GM21447 (cell line): ENCODE measurements around the gene ADGRL1.
"Not testable (repeated sequence)": the region's sequence is repeated elsewhere in the genome, so short reads cannot be mapped to it uniquely, and the experiment has no call there.

Experiments
- ATAC-seq: cut with Tn5 transposase; IDR thresholded peaks from one replicate; pipeline ENCODE4 v1.9.1; 2021; ENCODE audit not compliant: unreplicated experiment

Gene ADGRL1

DNA sequence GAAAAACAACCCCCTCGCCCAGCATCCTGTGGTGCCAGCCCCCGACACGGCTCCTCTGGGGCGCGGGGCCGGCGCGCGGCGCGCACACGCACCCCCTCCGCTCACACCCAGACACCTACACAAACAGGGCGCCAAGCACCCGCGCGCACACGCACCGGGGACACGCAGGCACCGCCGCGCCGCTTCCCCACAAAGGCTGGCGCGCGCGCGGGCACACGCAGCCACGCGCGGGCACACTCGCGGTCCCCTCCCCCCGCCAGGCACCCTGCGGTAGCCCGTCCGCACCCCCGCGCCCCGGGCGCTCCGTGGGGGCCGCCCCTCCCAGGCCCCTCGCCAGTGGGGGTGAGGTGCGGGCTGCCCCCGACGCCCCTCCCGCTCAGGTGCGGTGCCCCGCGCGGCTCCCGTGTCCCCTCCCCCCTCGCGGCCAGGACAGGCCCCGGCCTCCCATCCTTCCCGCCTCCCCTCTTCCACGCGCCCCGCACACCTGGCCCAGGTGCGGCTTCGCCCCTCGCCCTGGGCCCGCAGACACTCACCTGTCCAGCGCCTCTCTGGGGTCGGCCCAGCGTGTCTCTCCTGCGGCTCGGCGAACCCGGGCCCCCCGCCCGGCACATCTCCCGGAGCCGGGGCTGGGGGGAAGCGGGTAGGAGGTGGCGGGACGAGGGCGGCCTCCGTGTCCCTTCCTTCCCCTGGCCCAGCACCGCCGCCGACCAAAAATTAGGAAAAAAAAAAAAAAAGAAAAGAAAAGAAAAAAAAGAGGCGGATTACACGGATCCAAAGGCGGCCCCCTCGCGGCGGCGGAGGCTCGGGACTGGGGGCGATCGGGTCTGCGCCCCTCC is at the start of gene ADGRL1:
TSS of gene ADGRL1 (minus strand) at position 718 of the 836 bp plus-strand sequence. CDS start 22,567 bp downstream, outside the sequence.
- ATAC-seq: not testable (repeated sequence)

DNA sequence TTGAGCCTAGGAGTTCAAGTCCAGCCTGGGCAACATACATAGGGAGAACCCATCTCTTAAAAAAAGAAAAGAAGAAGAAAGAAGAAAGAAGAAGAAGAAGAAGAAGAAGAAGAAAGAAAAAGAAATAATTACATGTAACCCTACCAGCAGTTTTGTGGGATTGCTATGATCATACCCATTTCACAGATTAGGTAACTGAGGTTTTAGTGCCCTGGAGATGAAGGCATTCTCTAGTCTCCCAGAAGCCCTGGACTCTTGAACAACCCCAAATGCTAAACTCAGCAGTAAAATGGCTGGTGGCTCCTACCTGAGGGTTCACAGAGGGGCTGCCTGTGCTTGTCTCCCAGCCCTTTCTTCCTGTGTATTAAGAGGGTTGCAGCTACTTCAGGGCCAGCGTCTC is 49.3 kb upstream of the ADGRL1 start:
- ATAC-seq: not testable (repeated sequence)

DNA sequence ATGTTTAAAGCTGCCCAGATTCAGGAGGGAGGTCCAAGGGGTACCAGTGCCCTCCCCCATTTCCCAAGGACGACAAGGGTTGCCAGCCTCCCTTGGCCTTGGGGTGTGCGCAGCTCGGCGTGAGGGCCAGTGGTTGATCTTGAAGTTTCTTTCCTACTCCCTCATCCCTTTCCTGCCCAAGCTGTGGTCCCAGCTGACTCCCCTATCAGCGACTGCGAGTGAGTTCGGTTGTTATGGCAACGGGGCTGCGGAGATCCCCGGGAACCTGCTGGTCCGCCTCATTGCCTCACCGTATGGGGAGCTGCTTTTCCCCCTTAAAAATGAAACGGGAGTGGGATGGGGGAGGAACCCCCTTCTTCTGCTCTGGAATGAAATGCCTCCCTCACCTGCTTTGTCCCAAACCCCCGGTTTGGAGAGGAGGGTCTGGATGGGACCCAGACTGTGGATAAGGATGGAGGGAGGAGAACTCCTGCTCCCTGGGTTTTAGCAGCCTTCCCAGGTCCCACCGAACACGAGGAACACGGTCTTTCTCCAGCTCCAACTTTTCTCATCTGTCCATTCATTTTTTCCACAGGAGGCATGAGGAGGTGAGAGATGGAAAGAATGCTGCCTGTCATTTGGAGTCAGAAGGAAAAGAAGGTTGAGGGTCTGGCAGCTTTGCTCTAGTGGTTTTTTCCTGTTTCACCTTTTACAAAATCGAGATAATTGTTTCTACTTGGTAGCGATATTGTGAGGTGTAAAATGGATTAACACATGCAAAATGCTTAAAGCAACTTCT is 48.0 kb upstream of the ADGRL1 start:
- not testable (repeated sequence) for ATAC-seq

DNA sequence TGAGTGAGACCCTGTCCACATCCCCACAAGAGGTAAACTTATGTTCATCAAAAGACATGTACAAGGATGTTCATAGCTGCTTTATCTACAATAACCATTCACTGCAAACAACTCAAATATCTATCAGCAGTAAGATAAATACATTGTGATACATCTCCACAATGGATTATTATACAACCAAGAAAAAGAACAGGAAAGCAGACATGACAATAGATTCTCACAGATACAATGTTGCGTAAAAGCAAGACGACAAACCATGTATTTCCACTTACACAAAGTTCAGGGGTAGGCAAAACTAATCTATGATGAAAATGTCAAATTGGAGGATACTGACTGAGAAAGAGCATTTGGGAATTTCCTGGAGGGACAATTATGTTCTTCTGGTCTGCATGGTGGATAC is 46.2 kb upstream of the ADGRL1 start:
- not testable (repeated sequence) for ATAC-seq

DNA sequence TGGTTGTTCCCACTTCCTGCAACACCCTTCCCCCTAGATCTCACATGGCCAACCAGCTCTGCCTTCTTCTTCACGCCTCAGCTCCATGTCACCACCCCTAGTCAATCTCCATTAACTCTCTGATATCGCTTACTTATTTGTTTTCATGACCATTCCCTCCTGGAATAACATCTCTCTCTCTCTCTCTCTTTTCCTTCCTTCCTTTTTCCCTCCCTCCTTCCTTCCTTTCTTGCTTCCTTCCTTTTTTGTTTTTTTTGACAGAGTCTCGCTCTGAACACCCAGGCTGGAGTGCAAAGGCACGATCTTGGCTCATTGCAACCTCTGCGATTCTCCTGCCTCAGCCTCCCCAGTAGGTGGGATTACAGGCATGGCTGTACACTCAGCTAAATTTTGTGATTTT is 44.9 kb upstream of the ADGRL1 start:
- ATAC-seq: no peak

DNA sequence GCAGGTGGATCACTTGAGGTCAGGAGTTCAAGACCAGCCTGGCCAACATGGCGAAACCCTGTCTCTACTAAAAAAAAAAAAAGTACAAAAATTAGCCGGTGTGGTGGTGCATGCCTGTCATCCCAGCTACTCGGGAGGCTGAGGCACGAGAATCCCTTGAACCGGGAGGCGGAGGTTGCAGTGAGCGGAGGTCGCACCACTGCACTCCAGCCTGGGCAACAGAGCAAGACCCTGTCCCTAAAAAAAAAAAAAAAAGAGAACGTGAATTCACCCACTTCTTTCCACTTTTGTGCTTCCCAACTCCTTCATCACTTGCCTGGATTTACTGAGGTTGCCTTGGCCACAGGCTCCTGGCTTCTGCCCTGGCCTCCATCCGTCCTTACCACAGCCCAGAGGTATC is 44.3 kb upstream of the ADGRL1 start:
- ATAC-seq: not testable (repeated sequence)

DNA sequence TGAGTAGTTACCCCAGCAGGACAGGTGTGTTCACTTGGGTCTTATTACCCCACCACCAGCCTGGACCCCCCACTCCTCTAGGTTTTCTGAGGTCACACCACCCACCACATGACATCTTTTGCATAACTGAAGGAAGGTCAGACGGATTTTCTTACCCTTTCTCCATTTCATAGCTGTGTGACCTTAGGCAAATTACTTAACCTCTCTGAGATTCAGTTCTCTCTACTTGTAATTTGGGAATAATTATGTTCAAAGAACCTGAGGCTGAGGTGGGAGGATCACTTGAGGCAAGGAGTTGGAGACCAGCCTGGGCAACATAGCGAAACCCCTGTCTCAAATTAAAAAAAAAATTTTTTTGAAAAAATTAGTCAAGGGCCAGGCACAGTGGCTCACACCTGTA is 43.9 kb upstream of the ADGRL1 start:
- ATAC-seq: not testable (repeated sequence)

DNA sequence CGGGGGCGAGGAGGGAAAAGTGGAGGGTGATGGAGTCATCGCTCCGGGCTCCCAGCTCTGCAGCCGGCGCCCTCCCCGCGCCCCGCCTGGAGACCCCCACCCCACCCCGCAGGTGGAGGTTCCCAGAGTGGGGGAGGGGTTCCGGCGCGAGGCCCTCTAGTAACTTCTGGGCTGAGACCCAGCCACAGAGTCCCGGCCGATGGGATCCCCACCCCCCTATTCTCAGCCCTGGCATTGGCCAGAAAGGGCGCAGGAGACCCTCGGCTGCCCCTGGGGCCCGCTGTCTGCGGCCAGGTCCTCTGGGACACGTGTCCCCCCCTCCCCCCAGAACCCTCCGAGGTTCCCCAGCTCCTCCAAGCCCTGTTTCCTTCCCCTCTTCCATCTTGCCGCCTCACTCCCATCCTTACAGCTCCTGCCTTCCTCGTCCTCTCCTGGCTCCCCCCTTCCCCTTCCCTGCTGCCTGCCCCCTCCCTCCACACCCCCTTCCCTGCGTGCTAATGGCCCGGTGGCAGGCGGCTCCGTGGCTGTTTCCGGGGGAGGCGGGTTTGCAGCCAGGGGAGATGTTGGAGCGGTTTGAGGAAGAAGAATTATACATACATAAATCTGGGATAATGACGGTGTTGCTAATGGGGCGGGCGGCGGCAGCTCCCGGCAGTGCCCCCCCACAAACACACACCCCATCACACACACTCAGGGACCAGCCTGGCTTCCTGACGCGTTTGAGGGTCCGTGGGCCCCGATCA is 43.2 kb upstream of the ADGRL1 start:
- ATAC-seq: not testable (repeated sequence)

DNA sequence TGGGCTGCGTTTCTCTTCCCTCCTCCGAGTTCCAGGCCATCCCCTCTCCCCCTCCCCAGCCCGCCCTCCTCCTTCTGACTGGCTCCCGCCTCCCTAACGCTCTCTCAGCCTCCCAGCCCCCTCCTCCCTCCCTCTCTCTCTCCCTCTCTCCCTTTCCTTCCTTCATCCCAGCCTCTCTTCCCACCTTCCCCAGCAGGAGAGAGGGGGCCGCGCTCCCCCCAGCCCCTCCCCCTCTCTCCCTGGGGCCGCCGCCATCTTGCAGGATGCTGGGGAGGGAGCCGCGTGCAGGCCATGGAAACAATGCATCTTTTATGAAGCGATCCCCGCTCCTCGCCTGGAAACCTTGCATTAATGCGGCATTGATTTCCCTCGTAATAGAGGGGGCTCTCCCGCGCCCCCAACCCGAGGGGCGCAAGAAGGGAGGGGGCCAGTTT is 42.6 kb upstream of the ADGRL1 start:
- no peak for ATAC-seq

DNA sequence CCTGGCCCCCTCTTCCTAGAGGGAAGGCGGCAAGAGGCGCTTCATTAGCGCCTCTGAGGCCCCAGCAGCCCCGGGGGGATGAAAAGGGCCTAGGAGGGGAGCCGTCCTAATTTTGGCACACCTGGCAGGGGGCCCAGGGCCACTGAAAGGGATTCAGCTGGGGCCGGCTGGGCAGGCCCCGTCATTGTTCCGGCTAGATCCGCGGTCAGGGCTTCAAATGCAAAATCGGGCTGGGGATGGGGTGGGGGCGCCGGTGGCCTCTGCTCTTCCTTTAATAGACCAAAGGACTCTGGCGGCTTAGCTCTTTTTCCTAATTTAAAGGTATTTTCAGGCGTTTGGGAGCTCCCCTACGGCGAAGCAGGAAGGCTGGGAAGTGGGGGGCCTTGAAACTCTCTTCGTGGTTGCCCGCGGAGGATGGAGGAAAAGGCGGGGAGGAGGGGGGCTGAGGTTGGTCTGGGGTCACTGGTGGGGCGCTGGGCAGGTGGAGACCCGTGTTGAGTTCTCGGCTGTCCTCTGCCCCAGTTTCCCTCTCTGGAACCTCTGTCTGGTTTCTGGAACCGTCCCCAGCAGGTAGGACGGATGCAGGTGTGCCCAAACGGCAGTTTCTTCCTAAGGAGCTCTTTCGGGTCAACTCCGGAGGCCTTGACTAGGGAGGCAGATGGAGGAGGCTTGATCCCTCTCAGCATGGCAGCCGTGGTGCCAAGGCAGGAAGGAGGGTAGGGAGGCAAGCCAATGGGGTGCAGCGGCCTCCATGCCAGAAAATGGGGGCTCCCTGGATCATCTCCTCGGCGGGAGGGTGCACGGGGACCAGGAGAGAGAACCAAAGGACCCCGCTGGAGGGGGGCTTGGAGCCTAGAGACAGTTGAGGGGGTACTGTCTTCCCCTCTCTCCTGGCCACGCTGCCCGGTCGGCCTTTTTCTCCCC is 41.8 kb upstream of the ADGRL1 start:
- not testable (repeated sequence) for ATAC-seq

DNA sequence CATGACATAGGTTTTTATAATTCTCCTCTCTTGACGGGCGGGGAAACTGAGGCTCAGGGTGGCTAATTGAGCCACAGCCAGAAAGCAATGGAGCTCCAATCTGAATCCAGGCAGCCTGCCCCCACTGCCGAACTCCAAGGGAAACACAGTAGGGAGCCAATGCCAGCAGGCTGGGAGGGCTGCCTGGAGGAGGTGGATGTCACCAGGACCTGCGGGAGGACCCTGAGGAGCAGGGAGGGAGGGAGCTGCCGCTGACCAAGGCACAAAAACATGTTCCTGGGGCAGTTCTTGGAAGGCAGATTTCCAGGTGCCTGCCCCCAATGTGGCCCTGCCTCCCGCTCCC is 41.2 kb upstream of the ADGRL1 start:
- ATAC-seq: not testable (repeated sequence)

DNA sequence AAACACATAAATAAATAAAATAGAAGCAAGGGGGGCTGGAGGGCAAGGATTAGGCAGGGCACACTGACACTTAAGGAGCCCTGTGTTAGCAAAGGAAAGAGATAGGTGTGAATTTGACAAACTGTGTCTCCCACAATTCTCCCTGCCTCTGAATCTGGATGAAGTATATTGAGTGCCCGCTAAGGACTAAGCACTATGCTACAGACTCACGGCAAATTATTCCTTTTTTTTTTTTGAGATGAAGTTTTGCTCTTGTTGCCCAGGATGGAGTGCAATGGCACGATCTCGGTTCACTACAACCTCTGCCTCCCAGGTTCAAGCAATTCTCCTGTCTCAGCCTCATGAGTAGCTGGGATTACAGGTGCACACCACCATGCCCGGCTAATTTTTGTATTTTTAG is 38.4 kb upstream of the ADGRL1 start:
- ATAC-seq: not testable (repeated sequence)

DNA sequence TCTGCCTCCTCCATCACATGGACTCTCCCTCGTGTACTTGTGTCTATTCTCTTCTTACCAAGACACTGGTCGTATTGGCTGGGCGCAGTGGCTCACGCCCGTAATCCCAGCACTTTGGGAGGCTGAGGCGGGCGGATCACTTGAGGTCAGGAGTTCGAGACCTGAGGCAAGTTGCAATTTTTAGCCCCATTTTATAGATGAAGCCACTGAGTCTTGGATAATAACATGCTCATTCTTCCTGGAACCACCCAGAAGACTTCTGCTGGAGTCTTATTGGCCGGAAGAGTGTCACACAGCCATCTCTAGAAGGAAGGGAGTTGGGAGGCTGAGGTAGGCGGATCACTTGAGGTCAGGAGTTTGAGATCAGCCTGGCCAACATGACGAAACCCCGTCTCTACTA is 37.7 kb upstream of the ADGRL1 start:
- not testable (repeated sequence) for ATAC-seq

DNA sequence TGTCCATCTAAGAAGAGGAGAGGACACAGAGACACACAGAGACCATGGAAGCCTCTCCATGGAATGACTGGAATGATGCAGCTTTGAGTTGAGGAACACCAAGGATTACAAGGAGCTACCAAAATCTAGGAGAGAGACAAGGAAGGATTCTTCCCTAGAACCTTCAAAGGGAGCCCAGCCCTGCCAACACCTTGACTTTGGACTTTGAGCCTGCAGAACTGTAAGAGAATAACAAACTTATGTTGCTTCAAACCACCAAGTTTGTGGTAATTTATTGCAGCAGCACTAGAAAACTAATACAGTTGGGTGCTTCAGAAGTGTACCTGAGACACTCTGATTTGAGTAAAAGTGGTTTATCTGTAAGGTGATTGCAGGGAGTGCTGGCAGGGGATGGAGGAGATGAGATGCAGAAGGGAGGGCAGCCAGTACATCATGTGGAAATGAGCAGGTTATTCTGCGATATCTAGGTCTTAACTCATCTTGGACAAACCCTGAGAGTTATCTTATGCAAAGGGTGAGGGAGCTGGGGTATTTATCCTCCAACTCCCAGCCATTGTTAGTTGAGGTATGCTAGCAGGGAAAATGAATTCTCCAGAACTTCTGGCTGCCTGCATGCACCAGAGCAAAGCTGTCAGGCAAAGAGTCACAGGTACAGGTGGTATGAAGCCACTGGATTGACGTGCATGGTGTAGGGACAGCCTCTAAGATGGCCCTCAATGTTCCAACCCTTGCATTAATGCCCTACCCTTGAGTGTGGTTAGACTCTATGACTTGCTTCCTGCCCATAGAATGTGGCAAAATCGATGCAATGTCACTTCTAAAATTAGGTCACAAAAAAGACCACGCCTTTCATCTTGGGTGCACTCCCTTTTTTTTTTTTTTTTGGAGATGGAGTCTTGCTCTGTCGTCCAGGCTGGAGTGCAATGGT is 31.3 kb upstream of the ADGRL1 start:
- ATAC-seq: no peak

DNA sequence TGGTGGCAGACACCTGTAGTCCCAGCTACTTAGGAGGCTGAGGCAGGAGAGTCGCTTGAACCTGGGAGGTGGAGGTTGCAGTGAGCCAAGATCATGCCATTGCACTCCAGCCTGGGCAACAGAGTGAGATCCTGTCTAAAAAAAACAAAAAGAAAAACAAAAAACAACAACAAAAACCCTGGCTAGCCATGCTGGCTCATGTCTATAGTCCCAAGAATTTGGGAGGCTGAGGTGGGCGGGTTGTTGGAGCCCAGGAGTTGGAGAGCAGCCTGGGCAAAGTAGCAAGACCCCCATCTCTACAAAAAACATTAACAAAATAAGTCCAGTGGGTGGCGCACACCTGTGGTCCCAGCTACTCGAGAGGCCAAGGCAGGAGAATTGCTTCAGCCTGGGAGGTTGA is 27.0 kb upstream of the ADGRL1 start:
- not testable (repeated sequence) for ATAC-seq

DNA sequence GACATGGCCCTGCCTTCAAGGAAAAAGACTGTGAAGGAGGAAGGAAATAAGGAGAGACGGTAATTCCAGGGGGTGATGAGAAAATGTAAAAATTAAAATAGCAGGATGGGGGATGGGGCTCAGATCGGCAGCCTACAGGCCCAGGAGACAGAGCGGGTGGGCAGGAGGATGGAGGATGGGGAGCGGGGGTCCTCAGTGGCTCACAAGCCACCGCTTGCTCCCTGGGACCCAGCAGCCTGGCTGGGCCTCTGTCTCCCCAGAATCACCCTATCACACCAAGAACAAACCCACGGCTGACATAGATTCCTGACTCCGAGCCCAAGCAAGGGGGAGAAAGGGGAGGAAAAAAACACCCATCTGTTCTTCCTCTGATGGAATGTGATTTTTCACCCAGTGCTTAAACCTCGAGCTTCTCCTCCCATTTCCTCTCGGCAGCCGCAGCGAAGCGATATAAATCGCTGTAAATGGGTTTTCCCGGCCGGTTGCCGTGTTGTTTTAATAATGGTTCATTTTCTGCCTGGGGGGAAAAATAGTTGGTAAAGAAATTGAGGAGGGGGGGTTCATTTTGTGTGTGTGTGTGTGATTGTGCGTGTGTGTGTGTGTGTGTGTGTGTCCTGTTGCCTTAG is 22.6 kb upstream of the ADGRL1 start:
- not testable (repeated sequence) for ATAC-seq

DNA sequence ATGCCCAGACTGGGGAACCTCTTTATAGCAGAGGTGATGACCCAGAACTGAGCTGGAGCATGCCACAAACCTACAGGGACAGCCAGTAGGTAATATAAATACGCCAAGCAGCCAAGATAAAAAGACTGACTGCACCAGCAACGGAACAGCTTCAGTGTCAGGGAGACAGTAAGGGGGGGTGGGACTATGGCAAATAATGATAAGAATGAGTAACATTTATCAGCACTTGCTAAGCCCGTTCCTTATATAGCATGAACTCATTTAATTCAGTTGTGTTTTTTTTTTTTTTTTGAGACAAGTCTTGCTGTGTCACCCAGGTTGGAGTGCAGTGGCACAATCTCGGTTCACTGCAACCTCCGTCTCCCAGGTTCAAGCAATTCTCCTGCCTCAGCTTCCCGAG is 20.5 kb upstream of the ADGRL1 start:
- ATAC-seq: not testable (repeated sequence)

DNA sequence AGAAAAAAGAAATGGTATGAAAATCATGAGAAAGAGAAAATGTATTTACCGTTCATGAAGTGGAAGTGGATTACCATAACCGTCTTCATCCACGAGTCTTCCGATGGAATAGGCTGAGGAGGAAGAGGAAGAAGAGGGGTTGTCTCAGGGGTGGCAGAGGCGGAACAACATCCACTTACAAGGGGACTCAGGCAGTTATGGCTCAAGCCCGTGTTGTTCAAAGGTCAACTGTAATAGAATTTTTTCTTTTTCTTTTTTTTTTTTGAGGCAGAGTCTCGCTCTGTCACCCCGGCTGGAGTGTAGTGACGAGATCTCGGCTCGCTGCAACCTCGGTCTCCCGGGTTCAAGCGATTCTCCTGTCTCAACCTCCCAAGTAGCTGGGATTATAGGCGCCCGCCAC is 16.9 kb upstream of the ADGRL1 start:
- no peak for ATAC-seq

DNA sequence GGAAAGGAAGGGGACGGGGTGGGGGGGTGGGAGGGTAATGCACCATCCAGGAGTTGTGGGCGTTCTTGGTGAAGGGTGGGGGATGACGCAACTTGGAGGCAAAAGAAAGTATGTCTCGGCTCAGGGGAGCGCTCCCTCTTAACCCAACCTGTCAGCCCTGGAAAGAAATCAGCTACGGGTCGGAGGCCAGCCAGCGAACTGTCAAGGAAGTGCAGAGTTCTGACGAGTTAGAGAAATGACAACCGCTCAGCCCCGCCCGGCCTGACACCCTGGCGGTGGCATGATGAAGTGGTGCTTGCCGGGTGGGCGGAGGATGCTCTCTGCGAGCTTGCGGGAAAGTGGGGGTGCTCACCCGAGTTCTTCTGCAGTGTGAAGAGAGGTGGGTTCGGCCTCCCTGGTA is 15.4 kb upstream of the ADGRL1 start:
- not testable (repeated sequence) for ATAC-seq
